ENCODE measurements around the gene TMEM170B. TPM values are rescaled to one million over a fixed set of nuclear protein-coding genes. Genes with fewer than 3 reads are reported as not detected.
"Not testable (repeated sequence)": the region's sequence is repeated elsewhere in the genome, so short reads cannot be mapped to it uniquely, and the experiment has no call there.

TMEM170B gene
- total RNA-seq, 2 donors from 2014 or later = 0.69 TPM

DNA sequence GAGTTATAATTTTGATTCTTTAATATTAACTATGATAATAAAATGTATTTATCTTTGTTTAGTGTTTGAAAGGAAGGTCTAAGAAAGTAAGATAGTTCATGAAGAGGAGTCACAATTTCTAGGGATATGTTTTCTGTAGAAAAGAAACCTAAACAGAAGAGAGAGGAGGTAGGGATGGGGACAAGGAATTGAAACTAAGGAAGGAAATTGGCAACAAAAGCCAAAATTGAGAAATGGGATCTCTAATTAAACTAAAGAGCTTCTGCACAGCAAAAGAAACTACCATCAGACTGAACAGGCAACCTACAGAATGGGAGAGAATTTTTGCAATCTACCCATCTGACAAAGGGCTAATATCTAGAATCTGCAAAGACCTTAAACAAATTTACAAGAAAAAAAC lies 10.3 kb downstream of the TMEM170B start:
- H3K4me1 Mint-ChIP-seq; H3K36me3 Mint-ChIP-seq (ENCODE audit: low read depth); H3K27ac Mint-ChIP-seq; H3K4me3 Mint-ChIP-seq; ATAC-seq (replicated peaks); H3K9me3 Mint-ChIP-seq; H3K27me3 Mint-ChIP-seq: not testable (repeated sequence)

DNA sequence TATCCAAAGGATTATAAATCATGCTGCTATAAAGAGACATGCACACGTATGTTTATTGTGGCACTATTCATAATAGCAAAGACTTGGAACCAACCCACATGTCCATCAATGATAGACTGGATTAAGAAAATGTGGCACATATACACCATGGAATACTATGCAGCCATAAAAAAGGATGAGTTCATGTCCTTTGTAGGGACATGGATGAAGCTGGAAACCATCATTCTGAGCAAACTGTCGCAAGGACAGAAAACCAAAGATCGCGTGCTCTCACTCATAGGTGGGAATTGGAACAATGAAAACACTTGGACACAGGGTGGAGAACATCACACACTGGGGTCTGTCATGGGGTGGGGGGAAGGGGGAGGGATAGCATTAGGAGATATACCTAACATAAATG lies 11.0 kb downstream of the TMEM170B start:
- not testable (repeated sequence) for H3K4me1 Mint-ChIP-seq; H3K9me3 Mint-ChIP-seq; H3K27ac Mint-ChIP-seq; H3K4me3 Mint-ChIP-seq; H3K36me3 Mint-ChIP-seq (ENCODE audit: low read depth); ATAC-seq (replicated peaks); H3K27me3 Mint-ChIP-seq

DNA sequence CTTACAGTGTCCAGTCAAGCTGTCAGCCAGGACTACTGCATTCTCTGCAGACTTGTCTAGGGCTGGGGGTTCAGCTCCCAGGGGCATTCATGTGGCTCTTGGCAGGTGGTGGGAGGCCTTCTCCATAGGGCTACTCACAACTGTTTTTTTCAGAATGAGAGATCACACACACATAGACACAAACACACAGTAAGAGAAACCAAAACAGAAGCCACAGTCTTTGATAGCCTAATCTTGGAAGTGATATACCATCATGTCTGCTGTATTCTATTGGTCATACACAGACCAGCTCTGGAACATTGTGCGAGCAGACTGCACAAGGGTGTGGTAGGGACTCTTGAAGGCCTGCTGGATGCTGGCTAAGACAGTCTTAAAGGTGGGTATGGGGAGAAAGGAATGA lies 13.5 kb downstream of the TMEM170B start:
- no peaks in the 10 kb centered on the region for H3K36me3 Mint-ChIP-seq (ENCODE audit: low read depth)
- no peak overlapping the region for H3K4me3 Mint-ChIP-seq
- no peaks in the 10 kb centered on the region for H3K4me1 Mint-ChIP-seq
- H3K27me3 Mint-ChIP-seq = no peaks in the 10 kb centered on the region
- ATAC-seq (replicated peaks) = peak; percentile 19
- H3K9me3 Mint-ChIP-seq = no peaks in the 10 kb centered on the region
- no peak overlapping the region for H3K27ac Mint-ChIP-seq

DNA sequence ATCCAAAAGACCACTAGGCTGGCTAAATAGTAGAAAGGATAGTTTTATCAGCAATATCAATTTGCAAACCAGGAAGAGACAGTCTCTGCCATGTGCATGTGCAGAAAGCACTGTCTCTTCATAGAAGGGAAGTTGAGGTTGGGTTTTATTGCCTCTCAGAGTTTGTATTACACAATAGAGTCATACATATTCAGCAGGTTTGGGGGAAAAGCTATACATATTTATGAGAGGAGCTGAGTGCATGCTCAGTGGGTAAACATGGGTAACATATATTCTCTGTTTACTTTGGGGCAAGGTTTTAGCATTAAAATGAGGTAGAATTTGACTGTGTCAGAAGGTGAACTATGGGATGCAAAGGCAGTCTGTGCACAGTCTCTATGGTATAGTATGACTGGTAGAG lies 14.9 kb downstream of the TMEM170B start:
- Mint-ChIP-seq H3K4me1 (no peaks in the 10 kb centered on the region), H3K27ac (no peak overlapping the region), H3K9me3 (no peaks in the 10 kb centered on the region), H3K36me3 (ENCODE audit: low read depth) (no peaks in the 10 kb centered on the region), H3K27me3 (no peaks in the 10 kb centered on the region), H3K4me3 (no peak overlapping the region)
- no peak for ATAC-seq (replicated peaks)

DNA sequence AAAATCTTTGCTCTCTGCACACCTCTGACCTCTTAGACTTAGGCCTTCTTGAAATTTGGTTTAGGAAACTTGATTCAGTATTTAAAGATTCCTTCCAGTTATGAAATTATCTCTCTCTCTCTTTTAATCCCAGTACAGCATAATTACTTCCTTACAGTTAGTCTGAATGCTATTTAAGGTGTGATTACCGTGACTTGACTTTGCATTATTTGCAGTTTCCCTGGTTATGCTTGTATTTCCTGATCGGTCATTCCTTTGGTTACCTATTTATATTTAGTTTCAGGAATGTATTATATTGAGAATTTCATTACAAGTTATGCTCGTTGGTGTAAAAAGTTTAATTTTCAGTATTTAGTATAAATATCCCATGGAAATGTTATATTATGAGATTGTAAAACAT lies 16.3 kb downstream of the TMEM170B start:
- ATAC-seq (replicated peaks) = no peak
- no peaks in the 10 kb centered on the region for H3K36me3 Mint-ChIP-seq (ENCODE audit: low read depth)
- H3K27ac Mint-ChIP-seq = no peak overlapping the region
- no peaks in the 10 kb centered on the region for H3K9me3 Mint-ChIP-seq
- no peaks in the 10 kb centered on the region for H3K4me1 Mint-ChIP-seq
- no peaks in the 10 kb centered on the region for H3K27me3 Mint-ChIP-seq
- H3K4me3 Mint-ChIP-seq = no peak overlapping the region

DNA sequence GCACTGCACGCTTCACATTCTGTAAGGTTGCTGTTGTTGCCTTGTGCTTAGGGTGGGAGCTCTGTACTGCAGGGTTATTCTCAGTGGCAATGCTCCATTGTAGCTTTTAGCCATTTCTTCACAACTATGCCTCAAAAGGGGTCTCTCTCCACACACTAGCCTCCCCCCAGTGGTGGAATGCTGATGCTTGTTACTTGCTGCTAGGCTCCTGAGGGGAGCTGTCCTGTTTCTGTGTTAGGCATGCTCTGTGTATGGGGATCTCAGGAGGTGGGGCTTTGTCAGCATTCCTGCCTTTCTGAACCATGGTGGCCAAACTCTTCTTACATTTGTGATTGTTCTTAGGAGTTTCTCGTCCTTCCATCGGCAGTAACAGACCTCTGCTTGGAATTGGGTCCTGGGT lies 18.8 kb downstream of the TMEM170B start:
- Mint-ChIP-seq H3K27me3 (no peaks in the 10 kb centered on the region), H3K9me3 (no peaks in the 10 kb centered on the region), H3K36me3 (ENCODE audit: low read depth) (no peaks in the 10 kb centered on the region), H3K4me1 (no peaks in the 10 kb centered on the region), H3K27ac (no peak overlapping the region), H3K4me3 (no peak overlapping the region)
- ATAC-seq (replicated peaks) = no peak

DNA sequence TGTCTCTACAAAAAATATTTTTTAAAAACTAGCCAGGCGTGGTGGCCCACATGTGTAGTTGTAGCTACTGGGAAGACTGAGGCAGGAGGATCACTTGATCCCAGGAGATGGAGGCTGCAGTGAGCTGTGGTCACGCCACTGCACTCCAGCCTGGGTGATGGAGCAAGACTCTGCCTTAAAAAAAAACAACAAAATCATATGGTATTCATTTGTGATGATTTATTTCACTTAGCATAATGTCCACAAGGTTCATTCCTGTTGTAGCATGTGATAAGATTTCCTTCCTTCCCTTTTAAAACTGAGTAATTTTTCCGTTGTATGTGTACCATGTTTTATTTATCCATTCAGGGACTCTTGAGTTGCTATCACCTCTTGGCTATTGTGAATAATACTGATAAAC lies 26.2 kb downstream of the TMEM170B start:
- Mint-ChIP-seq H3K4me1 (no peaks in the 10 kb centered on the region), H3K9me3 (no peaks in the 10 kb centered on the region), H3K27me3 (no peaks in the 10 kb centered on the region), H3K4me3 (no peak overlapping the region), H3K36me3 (ENCODE audit: low read depth) (no peaks in the 10 kb centered on the region), H3K27ac (no peak overlapping the region)
- no peak for ATAC-seq (replicated peaks)

DNA sequence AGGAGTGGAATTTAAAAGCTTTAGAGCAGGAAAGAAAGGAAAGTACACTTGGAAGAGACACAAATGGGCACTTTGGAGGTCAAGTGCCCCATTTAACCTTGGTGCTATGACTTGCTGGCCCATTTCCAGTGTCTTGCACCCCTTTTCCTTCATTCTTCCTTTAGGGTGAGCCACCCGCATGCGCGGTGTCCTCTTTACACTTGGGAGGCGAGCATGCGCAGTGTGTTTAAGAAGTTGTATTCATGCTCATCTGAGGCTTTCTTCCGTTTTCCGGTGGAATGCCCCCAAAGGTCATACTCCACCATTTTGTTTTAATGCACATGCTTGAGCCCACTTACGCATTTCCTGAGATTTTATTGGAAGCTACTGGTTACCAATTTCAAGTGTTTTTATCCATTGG lies 29.1 kb downstream of the TMEM170B start:
- Mint-ChIP-seq H3K27ac (no peak overlapping the region), H3K36me3 (ENCODE audit: low read depth) (no peaks in the 10 kb centered on the region), H3K4me3 (no peak overlapping the region), H3K27me3 (no peaks in the 10 kb centered on the region), H3K4me1 (no peaks in the 10 kb centered on the region), H3K9me3 (no peaks in the 10 kb centered on the region)
- no peak for ATAC-seq (replicated peaks)

DNA sequence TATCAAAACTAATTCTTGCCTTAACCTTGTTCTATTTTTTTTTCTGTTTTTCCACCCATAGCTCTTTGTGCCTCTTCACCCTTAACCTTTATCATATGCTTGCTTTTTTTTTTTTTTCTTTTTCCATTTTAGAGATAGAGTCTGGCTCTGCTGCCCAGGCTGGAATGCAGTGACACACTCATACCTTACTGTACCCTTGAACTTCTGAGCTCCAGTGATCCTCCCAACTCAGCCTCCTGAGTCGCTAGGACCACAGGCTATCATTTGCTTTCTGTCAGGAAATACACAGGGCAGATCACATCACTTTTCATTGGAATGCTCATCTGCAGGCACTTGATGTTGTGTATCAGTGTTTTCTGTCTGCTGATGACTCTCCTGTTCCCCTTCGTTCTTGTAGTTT lies 33.5 kb downstream of the TMEM170B start:
- Mint-ChIP-seq H3K27ac (no peak overlapping the region), H3K9me3 (no peaks in the 10 kb centered on the region), H3K27me3 (no peaks in the 10 kb centered on the region), H3K36me3 (ENCODE audit: low read depth) (no peaks in the 10 kb centered on the region), H3K4me3 (no peak overlapping the region), H3K4me1 (no peaks in the 10 kb centered on the region)
- no peak for ATAC-seq (replicated peaks)

DNA sequence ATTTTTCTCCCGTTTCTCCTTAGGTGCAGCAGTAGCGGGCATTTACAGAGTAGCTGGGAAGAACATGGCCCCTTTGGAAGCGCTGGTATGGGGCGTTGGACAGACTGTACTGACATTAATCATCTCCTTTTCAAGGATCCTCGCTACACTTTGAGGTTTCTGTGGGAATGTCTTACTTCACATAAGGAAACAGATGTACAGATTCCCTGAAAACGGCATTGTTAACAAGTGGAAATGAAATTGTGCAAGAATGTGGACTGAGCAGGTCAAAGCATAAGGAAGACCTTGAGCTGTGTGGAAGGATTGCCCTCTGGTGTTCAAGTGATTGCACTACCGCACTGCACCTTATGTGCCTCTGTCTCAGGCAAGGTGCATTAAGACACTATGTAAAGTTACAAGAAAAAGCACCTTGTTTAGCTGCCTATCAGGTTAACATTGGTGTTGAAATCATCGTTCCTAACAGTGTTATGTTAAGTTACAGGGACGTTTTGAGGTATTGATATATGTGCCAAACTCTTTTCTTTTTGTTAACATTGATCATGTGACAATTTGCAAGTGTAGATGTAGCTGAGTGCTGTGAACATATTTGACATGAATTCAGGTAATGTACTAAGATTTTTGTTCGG lies 38.0 kb downstream of the TMEM170B start:
- Mint-ChIP-seq H3K9me3 (no peaks in the 10 kb centered on the region), H3K27me3 (no peaks in the 10 kb centered on the region), H3K4me1 (no peaks in the 10 kb centered on the region), H3K27ac (no peak overlapping the region), H3K36me3 (ENCODE audit: low read depth) (no peaks in the 10 kb centered on the region), H3K4me3 (no peak overlapping the region)
- ATAC-seq (replicated peaks) = peak; percentile 91

DNA sequence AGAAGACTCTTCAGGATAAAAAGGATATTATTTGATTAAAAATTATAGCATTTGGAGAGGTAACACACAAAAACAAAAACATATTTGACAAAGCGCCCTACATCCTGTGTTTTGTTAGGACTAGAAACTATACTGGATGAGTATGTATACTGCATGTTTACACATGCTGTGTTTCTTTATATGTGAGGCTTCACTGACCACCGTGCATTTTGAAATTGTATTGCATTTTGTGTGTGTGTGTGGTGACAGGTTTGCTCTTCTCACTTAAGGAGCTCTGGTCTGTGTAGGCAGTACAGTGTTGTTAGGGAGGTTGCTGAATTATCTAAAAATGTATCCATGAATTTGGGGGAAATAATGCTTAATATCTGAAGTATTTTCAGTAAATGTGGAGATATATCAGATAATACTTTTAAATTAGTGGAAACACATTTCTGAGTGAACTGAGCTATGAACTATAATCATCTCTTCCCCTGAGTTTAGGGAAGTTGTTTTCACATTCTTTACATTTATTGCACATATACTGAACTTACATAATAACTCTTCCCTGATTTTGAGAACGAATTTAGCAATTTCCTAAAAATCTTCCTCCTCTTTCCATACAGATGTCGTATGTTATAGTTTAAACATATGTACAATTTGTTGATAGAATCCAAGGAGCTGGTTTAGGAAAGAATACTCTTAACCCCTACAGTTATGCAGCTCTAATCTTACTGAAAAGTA lies 43.3 kb downstream of the TMEM170B start:
- H3K4me3 Mint-ChIP-seq = no peak overlapping the region
- H3K9me3 Mint-ChIP-seq = no peaks in the 10 kb centered on the region
- H3K27ac Mint-ChIP-seq = no peak overlapping the region
- no peak for ATAC-seq (replicated peaks)
- H3K4me1 Mint-ChIP-seq = no peaks in the 10 kb centered on the region
- H3K36me3 Mint-ChIP-seq (ENCODE audit: low read depth) = no peaks in the 10 kb centered on the region
- no peaks in the 10 kb centered on the region for H3K27me3 Mint-ChIP-seq

DNA sequence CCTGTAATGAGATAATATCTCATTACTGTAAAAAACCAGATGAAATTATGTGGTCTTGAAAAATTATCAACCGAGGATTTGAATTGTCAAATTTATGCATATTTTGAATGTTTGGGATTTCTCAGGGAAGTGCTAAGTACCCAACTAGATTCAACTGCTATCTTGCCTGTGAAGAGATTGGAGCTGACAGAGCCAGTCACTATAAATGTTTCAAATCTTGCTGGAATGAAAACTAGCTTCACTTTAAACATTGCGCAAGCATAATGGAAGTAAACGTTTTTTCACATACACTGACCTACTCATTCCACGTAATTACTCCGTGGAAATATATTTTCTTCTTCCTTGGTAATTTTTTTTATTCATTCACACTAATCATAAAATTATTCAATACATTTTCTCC lies 46.7 kb downstream of the TMEM170B start:
- H3K4me1 Mint-ChIP-seq = no peaks in the 10 kb centered on the region
- ATAC-seq (replicated peaks) = no peak
- no peak overlapping the region for H3K27ac Mint-ChIP-seq
- H3K27me3 Mint-ChIP-seq = peaks cover 3% of the 10 kb centered on the region
- no peaks in the 10 kb centered on the region for H3K36me3 Mint-ChIP-seq (ENCODE audit: low read depth)
- H3K9me3 Mint-ChIP-seq = no peaks in the 10 kb centered on the region
- no peak overlapping the region for H3K4me3 Mint-ChIP-seq

DNA sequence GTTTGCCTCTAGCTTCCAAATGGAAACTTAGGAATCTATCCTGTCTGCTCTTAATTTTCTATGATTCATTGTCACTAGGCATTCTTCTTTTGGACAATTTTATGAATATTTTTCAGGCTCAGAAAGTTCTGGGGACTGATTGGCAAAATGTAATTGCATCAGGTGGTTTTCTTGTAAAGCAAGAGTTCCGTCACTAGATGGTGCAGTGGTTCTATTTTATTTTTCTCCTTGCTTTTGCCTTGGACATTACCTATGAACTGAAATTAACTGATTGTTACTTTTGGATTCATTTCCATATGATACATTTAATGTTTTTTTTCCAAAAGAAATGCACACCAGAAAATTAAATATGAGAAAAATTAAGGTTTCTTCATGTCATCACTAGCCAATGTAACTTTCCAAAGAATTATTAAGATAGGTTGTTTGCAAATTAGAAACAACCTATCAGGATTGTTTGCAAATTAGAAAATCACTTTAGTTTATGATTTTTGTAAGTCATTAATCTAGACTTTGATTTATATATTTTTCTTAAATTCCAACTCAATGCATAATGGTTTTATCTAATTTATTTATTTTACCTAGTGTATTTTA lies 48.0 kb downstream of the TMEM170B start:
- Mint-ChIP-seq H3K27ac (no peak overlapping the region), H3K4me1 (no peaks in the 10 kb centered on the region), H3K4me3 (no peak overlapping the region), H3K9me3 (no peaks in the 10 kb centered on the region), H3K36me3 (ENCODE audit: low read depth) (no peaks in the 10 kb centered on the region), H3K27me3 (peaks cover 6% of the 10 kb centered on the region)
- ATAC-seq (replicated peaks) = no peak

DNA sequence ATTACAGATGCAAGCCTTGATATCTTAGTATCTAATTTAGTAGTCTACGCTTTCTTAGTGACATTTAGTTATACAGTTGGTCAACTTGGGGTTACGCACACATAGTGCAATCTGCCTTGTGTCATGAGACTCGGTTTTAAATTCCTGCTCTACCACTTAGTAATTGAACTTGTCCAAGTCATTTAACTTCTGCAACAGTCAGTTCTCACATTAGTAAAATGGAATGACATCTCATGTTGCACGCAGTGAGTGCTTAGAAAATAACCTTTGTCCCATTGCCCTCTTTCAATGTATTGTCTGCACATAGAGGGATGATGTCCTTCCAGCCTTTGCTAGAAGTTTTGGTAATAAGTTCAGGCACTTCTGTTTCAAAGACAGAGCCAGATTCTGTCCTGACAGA lies 48.6 kb downstream of the TMEM170B start:
- Mint-ChIP-seq H3K9me3 (no peaks in the 10 kb centered on the region), H3K27ac (no peak overlapping the region), H3K4me1 (no peaks in the 10 kb centered on the region), H3K27me3 (peaks cover 6% of the 10 kb centered on the region), H3K36me3 (ENCODE audit: low read depth) (no peaks in the 10 kb centered on the region), H3K4me3 (no peak overlapping the region)
- ATAC-seq (replicated peaks) = no peak

DNA sequence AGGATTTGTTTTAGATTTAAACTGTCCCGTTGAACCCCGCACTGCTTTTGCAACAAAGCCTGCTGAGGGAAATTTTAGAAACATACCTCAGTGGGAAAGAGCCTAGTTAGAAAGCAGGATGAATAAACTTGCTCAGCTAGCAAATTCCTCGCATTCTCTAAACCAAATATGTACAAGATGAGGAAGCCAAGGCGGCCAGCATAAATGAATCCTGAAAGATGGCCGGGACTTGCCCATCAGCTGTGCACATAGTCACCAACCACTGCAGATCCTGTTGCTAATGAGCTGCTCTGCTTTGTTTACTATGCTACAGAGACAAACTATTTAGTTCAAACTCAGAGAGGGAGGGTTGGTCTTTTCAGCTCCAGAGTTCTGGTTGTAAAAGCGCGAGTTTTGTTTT lies 49.0 kb downstream of the TMEM170B start:
- no peak for ATAC-seq (replicated peaks)
- Mint-ChIP-seq H3K4me3 (no peak overlapping the region), H3K9me3 (no peaks in the 10 kb centered on the region), H3K36me3 (ENCODE audit: low read depth) (no peaks in the 10 kb centered on the region), H3K27ac (no peak overlapping the region), H3K27me3 (peaks cover 6% of the 10 kb centered on the region), H3K4me1 (no peaks in the 10 kb centered on the region)

Data from activated T-helper 17 cell treated with anti-CD3 and anti-CD28 coated beads, Interleukin-2, amount 50 U/mL, for 72 hours (primary cell).